Keratinocyte (primary cell): Measurements from ENCODE around the gene ZSWIM3.

Experiments
- EZH2 ChIP-seq: IDR thresholded peaks from one replicate; pipeline ENCODE4 v1.6.1; 2012; ENCODE audit warnings: inconsistent platforms, mild to moderate bottlenecking, low read length, moderate library complexity
- TF ChIP-seq, protein P1 (sequence below), 3 experiments: IDR thresholded peaks in 1 of 3; conservative IDR thresholded peaks in 1 of 3; optimal IDR thresholded peaks in 1 of 3; 2 replicates in 2 of 3; 3 replicates in 1 of 3; pipeline versions ENCODE3 to v1.5.1; 2011; ENCODE audit warnings: low read length in 3 of 3, mild to moderate bottlenecking in 3 of 3, moderate library complexity in 2 of 3, control low read depth in 1 of 3, inconsistent platforms in 1 of 3; ENCODE audit not compliant: insufficient read depth in 2 of 3; ENCODE audit errors: extremely low read depth in 1 of 3

GRCh38 chr20:45886590-45887345 lies 29.4 kb downstream of the ZSWIM3 start:
- TF ChIP-seq EZH2 = no peak
- TF ChIP-seq, protein P1, sequence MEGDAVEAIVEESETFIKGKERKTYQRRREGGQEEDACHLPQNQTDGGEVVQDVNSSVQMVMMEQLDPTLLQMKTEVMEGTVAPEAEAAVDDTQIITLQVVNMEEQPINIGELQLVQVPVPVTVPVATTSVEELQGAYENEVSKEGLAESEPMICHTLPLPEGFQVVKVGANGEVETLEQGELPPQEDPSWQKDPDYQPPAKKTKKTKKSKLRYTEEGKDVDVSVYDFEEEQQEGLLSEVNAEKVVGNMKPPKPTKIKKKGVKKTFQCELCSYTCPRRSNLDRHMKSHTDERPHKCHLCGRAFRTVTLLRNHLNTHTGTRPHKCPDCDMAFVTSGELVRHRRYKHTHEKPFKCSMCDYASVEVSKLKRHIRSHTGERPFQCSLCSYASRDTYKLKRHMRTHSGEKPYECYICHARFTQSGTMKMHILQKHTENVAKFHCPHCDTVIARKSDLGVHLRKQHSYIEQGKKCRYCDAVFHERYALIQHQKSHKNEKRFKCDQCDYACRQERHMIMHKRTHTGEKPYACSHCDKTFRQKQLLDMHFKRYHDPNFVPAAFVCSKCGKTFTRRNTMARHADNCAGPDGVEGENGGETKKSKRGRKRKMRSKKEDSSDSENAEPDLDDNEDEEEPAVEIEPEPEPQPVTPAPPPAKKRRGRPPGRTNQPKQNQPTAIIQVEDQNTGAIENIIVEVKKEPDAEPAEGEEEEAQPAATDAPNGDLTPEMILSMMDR (optimal IDR thresholded peaks at IDR 0.05 in 1 of 3, IDR thresholded peaks at IDR 0.05 in 1 of 3, conservative IDR thresholded peaks at IDR 0.05 in 1 of 3; ENCODE audit: extremely low read depth in 1 of 3, insufficient read depth in 2 of 3, low read length in 3 of 3) = no peak
